IPS-15b (cell line): ENCODE results near the gene DHFR.

ENCODE experiments used
- H3K27me3 ChIP-seq: one replicate; pipeline ENCODE4 v1.6.1; 2013; ENCODE audit warnings: low read length; ENCODE audit not compliant: control insufficient read depth, insufficient read depth
- H3K36me3 ChIP-seq: one replicate; pipeline ENCODE4 v1.6.1; 2013; ENCODE audit warnings: low read length; ENCODE audit not compliant: control insufficient read depth, insufficient read depth
- H3K4me1 ChIP-seq: one replicate; pipeline ENCODE4 v1.6.1; 2013; ENCODE audit warnings: mild to moderate bottlenecking, low read length; ENCODE audit not compliant: control insufficient read depth, insufficient read depth
- H3K4me3 ChIP-seq: one replicate; pipeline ENCODE4 v1.5.1; 2013; ENCODE audit warnings: low read depth, low read length
- H3K9ac ChIP-seq: one replicate; pipeline ENCODE4 v1.6.1; 2013; ENCODE audit warnings: low read depth, mild to moderate bottlenecking, low read length
- H3K9me3 ChIP-seq: one replicate; pipeline ENCODE4 v1.6.1; 2013; ENCODE audit warnings: mild to moderate bottlenecking, low read length; ENCODE audit not compliant: control insufficient read depth, insufficient read depth

DHFR gene

GRCh38 chr5:80646926-80647325 is 7.9 kb downstream of the DHFR start:
- Histone ChIP-seq H3K36me3 (peaks cover 17% of the 10 kb centered on the region), H3K4me3 (no peak overlapping the region), H3K9ac (no peak overlapping the region), H3K4me1 (no peaks in the 10 kb centered on the region), H3K27me3 (no peaks in the 10 kb centered on the region), H3K9me3 (no peaks in the 10 kb centered on the region)

- Histone ChIP-seq H3K36me3 (peaks cover 17% of the 10 kb centered on the region), H3K9me3 (no peaks in the 10 kb centered on the region), H3K4me3 (no peak overlapping the region)
These were observed 9.9 kb downstream of the DHFR start for GRCh38 chr5:80644900-80645299.

GRCh38 chr5:80641353-80641752 is 13.4 kb downstream of the DHFR start:
- Histone ChIP-seq H3K4me1 (no peaks in the 10 kb centered on the region), H3K4me3 (no peak overlapping the region), H3K9me3 (no peaks in the 10 kb centered on the region), H3K36me3 (peaks cover 7% of the 10 kb centered on the region), H3K9ac (no peak overlapping the region), H3K27me3 (no peaks in the 10 kb centered on the region)

More at GRCh38 chr5:80644900-80645299, 9.9 kb downstream of the DHFR start:
- H3K9ac ChIP-seq = no peak overlapping the region
- no peaks in the 10 kb centered on the region for H3K4me1 ChIP-seq
- no peaks in the 10 kb centered on the region for H3K27me3 ChIP-seq

GRCh38 chr5:80634193-80634592 is 20.6 kb downstream of the DHFR start:
- Histone ChIP-seq H3K27me3 (no peaks in the 10 kb centered on the region), H3K4me3 (no peak overlapping the region), H3K9me3 (no peaks in the 10 kb centered on the region), H3K36me3 (peaks cover 3% of the 10 kb centered on the region), H3K4me1 (no peaks in the 10 kb centered on the region), H3K9ac (no peak overlapping the region)

- H3K36me3 ChIP-seq = peaks cover 3% of the 10 kb centered on the region
- H3K4me1 ChIP-seq = no peaks in the 10 kb centered on the region
- no peak overlapping the region for H3K9ac ChIP-seq
- no peaks in the 10 kb centered on the region for H3K27me3 ChIP-seq
- no peak overlapping the region for H3K4me3 ChIP-seq
- H3K9me3 ChIP-seq = no peaks in the 10 kb centered on the region
These were observed 22.1 kb downstream of the DHFR start for GRCh38 chr5:80632700-80633099.

GRCh38 chr5:80631278-80632259 is 23.2 kb downstream of the DHFR start:
- Histone ChIP-seq H3K4me1 (no peaks in the 10 kb centered on the region), H3K9me3 (no peaks in the 10 kb centered on the region), H3K4me3 (no peak overlapping the region), H3K36me3 (peaks cover 3% of the 10 kb centered on the region), H3K27me3 (no peaks in the 10 kb centered on the region), H3K9ac (no peak overlapping the region)

GRCh38 chr5:80629281-80629680 is 25.5 kb downstream of the DHFR start:
- no peak overlapping the region for H3K9ac ChIP-seq
- no peaks in the 10 kb centered on the region for H3K27me3 ChIP-seq
- peaks cover 3% of the 10 kb centered on the region for H3K36me3 ChIP-seq
- H3K9me3 ChIP-seq = no peaks in the 10 kb centered on the region
- no peak overlapping the region for H3K4me3 ChIP-seq
- no peaks in the 10 kb centered on the region for H3K4me1 ChIP-seq

- H3K9ac ChIP-seq = no peak overlapping the region
- no peaks in the 10 kb centered on the region for H3K27me3 ChIP-seq
- H3K9me3 ChIP-seq = no peaks in the 10 kb centered on the region
- H3K36me3 ChIP-seq = peaks cover 3% of the 10 kb centered on the region
- no peaks in the 10 kb centered on the region for H3K4me1 ChIP-seq
- no peak overlapping the region for H3K4me3 ChIP-seq
These were observed 29.6 kb downstream of the DHFR start for GRCh38 chr5:80625230-80625629.

- Histone ChIP-seq H3K36me3 (no peaks in the 10 kb centered on the region), H3K4me3 (no peak overlapping the region), H3K9me3 (no peaks in the 10 kb centered on the region), H3K9ac (no peak overlapping the region), H3K27me3 (no peaks in the 10 kb centered on the region), H3K4me1 (no peaks in the 10 kb centered on the region)
These were observed 30.8 kb downstream of the DHFR start for GRCh38 chr5:80623999-80624398.

GRCh38 chr5:80622756-80623155 is 32.0 kb downstream of the DHFR start:
- Histone ChIP-seq H3K36me3 (no peaks in the 10 kb centered on the region), H3K4me1 (no peaks in the 10 kb centered on the region), H3K9me3 (no peaks in the 10 kb centered on the region), H3K27me3 (no peaks in the 10 kb centered on the region), H3K9ac (no peak overlapping the region), H3K4me3 (no peak overlapping the region)

GRCh38 chr5:80620211-80620610 is 34.6 kb downstream of the DHFR start:
- no peaks in the 10 kb centered on the region for H3K4me1 ChIP-seq
- H3K9ac ChIP-seq = no peak overlapping the region
- no peaks in the 10 kb centered on the region for H3K27me3 ChIP-seq
- H3K4me3 ChIP-seq = no peak overlapping the region
- no peaks in the 10 kb centered on the region for H3K9me3 ChIP-seq
- no peaks in the 10 kb centered on the region for H3K36me3 ChIP-seq

GRCh38 chr5:80619086-80619485 is 35.7 kb downstream of the DHFR start:
- Histone ChIP-seq H3K9me3 (no peaks in the 10 kb centered on the region), H3K4me1 (no peaks in the 10 kb centered on the region), H3K27me3 (no peaks in the 10 kb centered on the region), H3K36me3 (no peaks in the 10 kb centered on the region), H3K9ac (no peak overlapping the region), H3K4me3 (no peak overlapping the region)
